ENCODE data around the gene ATXN2.
A peak's percentile ranks its signal among the peaks of the same experiment; 100 is the strongest.

The ATXN2 gene

DNA sequence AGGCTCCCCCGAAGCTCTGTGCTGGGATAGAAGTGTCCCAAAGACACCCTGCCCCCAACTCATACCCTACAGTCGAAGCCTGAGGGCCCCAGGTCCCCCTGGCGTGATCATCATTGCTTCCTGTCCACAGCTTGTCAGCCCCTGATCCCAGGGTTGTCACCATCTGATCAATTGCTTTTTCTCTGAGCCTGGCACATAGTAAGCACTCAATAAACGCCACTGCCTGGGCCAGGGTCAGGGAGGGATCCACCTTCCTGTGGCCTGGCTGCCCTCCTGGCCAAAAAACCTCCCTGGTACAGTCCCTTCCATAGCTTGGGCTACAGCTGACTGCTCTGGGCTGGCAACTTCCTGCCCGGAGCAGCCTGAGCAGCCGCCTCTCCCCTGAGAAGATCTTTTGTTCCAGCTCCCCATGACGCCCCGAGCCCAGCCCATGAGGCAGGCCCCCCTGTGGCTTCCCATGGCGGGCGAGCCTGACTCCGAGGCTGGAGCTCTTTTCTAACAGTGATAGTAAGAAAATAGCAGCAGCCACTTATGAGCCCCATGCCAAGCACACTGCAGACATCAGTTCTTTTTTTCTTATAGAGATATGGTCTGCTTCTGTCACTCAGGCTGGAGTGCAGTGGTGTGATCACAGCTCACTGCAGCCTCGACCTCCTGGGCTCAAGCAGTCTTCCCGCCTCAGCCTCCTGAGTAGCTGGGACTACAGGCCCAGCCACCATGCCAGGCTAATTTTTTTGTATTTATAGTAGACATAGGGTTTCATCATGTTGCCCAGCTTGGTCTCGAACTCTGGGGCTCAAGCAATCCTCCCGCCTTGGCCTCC, 186.9 kb downstream of the ATXN2 start:
- Mint-ChIP-seq H3K36me3 (ENCODE audit: insufficient read depth) (peaks cover 45% of the 10 kb centered on the region), H3K4me3 (peak overlapping the region; percentile 42 to 78), H3K4me1 (ENCODE audit: low read depth in 2 of 2) (peaks cover 72 to 75% of the 10 kb centered on the region in 2 donors), H3K9me3 (no peaks in the 10 kb centered on the region), H3K27me3 (no peaks in the 10 kb centered on the region), H3K27ac (peak overlapping the region; percentile 88 to 96)
- DNase-seq: no peak
- ATAC-seq (replicated peaks): peak; percentile 30

DNA sequence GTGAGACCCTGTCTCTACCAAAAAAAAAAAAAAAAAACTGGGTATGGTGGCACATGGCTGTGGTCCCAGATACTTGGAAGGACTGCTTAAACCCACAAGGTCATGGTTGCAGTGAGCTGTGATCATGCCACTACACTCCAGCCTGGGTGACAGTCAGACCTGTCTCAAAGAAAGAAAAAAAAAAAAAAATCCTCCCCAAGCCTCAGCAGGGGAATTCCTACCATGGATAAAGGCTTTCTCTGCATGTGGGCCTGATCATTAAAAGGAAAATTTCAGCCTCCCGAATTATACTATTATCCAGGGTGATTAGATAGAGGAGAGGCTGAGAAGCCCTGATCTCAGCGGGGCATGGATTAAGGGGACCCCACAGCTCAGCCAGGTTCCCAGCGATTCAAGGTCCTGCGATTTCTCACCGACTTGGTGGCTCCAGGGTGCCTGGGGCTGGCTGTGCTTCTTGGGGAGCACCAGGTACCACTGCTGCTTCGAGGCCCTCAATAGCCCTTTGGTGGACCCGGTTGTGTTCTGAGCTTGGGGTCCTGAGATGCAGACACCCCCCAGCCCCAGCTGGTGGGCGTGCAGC, 187.8 kb downstream of the ATXN2 start:
- peaks cover 46% of the 10 kb centered on the region for H3K36me3 Mint-ChIP-seq (ENCODE audit: insufficient read depth)

DNA sequence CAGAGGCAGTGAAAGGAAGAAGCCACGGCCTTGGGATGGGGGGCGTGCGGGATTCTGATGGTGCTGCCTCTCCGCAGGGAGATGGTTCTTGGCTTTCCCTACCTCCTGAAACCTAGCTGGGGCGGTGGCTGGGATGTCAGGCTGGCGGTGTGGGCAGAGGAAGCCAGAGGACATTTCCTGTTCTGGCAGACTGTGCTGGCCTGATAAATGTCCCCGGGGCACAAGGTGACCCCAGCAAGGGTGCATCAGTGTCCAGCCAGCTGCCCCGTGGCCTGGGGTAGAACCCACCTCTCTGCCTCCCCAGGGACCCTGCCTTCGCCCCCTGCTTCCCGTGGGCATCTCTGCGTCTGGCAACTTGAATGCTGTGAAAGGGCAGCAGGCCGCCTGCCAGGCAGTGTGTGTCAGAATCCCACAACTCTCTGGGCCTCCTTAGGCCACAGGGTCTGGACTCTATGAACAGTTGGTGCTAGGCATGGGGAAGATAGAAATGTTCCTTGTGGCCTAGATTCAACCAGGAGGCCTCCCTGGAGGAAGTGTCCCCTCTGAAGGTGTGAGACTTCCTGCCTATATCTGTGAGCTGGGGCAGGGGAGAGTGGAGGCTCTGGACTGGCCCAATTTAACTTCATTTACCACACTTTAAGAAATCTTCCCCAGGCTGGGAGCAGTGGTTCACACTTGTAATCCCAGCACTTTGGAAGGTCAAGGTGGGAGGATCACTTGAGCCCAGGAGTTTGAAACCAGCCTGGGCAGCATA, 188.5 kb downstream of the ATXN2 start:
- peak overlapping the region; percentile 88 to 96 for H3K27ac Mint-ChIP-seq
- no peaks in the 10 kb centered on the region for H3K9me3 Mint-ChIP-seq
- peaks cover 69 to 75% of the 10 kb centered on the region in 2 donors for H3K4me1 Mint-ChIP-seq (ENCODE audit: low read depth in 2 of 2)
- no peaks in the 10 kb centered on the region for H3K27me3 Mint-ChIP-seq
- peaks cover 42% of the 10 kb centered on the region for H3K36me3 Mint-ChIP-seq (ENCODE audit: insufficient read depth)
- no peak for DNase-seq
- H3K4me3 Mint-ChIP-seq: peak overlapping the region; percentile 87 to 92
- ATAC-seq (replicated peaks): peak; percentile 6

More for the DNA sequence above, 187.8 kb downstream of the ATXN2 start:
- H3K4me3 Mint-ChIP-seq: peak overlapping the region; percentile 87 to 92
- H3K27ac Mint-ChIP-seq: peak overlapping the region; percentile 88 to 96
- H3K4me1 Mint-ChIP-seq (ENCODE audit: low read depth in 2 of 2): peaks cover 72 to 75% of the 10 kb centered on the region in 2 donors
- no peaks in the 10 kb centered on the region for H3K9me3 Mint-ChIP-seq
- no peak for DNase-seq
- H3K27me3 Mint-ChIP-seq: no peaks in the 10 kb centered on the region
- peak; percentile 44 for ATAC-seq (replicated peaks)

DNA sequence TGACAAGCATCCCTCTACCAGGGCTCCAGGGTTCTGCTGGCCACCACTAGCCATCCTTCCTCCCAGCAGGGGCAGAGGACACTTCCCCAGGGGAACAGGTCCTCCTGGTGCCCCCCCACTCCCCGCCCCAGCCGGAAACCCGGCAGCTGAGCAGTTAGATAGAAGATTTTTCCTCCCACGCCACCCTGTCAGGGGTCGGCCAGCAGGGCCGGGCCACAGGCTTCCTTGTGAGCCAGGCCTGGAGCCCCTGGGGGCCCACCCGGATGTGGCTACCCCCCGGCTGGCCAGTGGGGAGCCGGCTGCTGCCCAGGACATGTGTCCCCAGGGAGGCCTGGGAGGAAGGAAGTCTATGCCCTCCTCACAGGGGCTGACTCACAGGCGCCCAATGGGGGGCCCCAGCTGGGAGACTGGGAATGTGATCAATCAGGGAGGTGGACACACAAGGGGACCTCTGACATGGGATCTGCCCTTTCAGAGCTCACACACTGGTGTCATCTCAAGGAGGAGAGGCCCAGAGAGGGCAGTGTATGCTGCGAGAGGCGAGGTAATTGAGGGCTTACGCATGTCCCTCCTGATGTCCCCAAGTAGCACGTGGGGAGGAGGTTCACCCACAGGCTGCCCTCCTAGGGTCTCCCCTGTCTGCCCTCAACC, 189.2 kb downstream of the ATXN2 start:
- Mint-ChIP-seq H3K36me3 (ENCODE audit: insufficient read depth) (peaks cover 38% of the 10 kb centered on the region), H3K27ac (peak overlapping the region; percentile 88 to 96), H3K9me3 (no peaks in the 10 kb centered on the region), H3K27me3 (no peaks in the 10 kb centered on the region), H3K4me3 (peak overlapping the region; percentile 87 to 92), H3K4me1 (ENCODE audit: low read depth in 2 of 2) (peaks cover 65 to 75% of the 10 kb centered on the region in 2 donors)
- DNase-seq (no peak), ATAC-seq (replicated peaks) (no peak)

DNA sequence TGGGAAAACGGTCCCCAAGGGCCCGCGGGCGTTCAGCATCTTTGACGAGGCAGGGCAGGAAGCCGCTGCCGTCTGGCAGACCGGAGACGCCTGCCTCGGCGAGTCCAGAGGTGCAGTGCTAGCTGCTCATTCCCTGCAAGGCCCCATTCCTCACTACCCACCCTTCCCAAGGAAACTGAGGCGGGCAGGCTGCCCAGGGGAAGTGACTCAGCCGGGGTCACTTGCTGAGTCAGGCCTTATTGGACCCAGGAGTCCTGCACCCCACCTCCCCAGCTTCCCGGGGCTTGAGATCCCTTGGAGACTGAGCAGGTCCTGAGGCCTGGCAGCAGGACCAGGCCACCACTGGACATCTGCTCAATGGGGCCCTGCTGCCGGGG, 189.7 kb downstream of the ATXN2 start:
- Mint-ChIP-seq H3K4me1 (ENCODE audit: low read depth in 2 of 2) (peaks cover 66 to 75% of the 10 kb centered on the region in 2 donors), H3K36me3 (ENCODE audit: insufficient read depth) (peaks cover 41% of the 10 kb centered on the region), H3K4me3 (peak overlapping the region; percentile 87 to 92), H3K9me3 (no peaks in the 10 kb centered on the region), H3K27me3 (no peaks in the 10 kb centered on the region), H3K27ac (peak overlapping the region; percentile 88 to 96)
- ATAC-seq (replicated peaks) (no peak), DNase-seq (no peak)

DNA sequence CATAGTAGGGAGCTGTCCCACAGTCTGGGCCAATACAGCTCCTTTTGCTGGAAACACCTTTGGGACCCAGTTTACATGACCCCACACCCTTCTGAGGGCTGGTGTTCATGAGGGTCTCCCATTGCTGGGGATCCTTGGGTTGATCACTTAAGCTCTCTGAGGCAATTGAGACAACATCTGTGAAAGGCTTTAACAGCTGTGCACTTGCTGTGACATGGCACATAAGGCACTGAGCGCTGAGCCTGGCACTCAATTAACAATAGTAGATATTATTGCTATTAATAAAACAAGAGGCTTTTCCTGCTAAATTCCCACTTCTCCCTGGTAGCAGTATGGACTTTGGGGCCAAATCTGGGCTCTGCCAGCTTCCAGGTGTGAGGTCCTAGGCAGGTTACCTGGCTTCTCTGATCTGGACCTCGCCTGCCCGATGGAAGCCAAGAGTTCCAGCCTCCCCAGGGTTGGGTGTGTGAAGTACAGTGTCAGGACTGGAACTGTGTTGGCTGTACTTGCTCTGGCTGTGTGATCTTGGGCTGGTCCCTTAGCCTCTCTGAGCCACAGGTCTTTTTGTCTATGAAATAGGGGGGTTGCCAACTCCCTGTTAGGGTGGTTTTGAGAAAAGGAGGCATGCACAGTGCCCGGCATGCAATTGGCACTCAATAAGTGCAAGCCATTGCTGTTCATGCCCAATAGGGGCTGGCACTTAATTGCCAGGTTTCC, 190.3 kb downstream of the ATXN2 start:
- ATAC-seq (replicated peaks): no peak
- Mint-ChIP-seq H3K27me3 (no peaks in the 10 kb centered on the region), H3K36me3 (ENCODE audit: insufficient read depth) (peaks cover 40% of the 10 kb centered on the region), H3K9me3 (no peaks in the 10 kb centered on the region), H3K4me1 (ENCODE audit: low read depth in 2 of 2) (peaks cover 71 to 78% of the 10 kb centered on the region in 2 donors), H3K4me3 (peak overlapping the region; percentile 87 to 92), H3K27ac (peak overlapping the region; percentile 88 to 96)
- DNase-seq: no peak

DNA sequence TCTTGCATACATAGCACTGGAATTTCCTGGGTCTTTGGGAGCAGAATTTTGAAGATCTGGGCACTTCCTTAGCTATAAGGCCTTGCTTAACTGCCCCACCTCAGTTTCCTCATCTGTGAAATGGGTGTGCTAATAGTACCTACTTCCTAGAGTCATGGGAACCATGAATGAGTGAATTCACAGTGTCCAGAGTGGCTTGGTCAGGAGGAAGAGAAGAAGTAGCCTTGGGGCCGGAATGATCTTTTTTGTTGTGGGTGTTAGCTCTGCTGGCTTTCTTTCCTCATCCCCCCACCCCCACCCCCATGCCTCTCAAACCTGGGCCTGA, 191.0 kb downstream of the ATXN2 start:
- peaks cover 37% of the 10 kb centered on the region for H3K36me3 Mint-ChIP-seq (ENCODE audit: insufficient read depth)
- no peaks in the 10 kb centered on the region for H3K9me3 Mint-ChIP-seq
- peak overlapping the region; percentile 87 to 92 for H3K4me3 Mint-ChIP-seq
- DNase-seq (no peak), ATAC-seq (replicated peaks) (no peak)
- H3K4me1 Mint-ChIP-seq (ENCODE audit: low read depth in 2 of 2): peaks cover 71 to 78% of the 10 kb centered on the region in 2 donors
- H3K27ac Mint-ChIP-seq: peak overlapping the region; percentile 88 to 96
- H3K27me3 Mint-ChIP-seq: no peaks in the 10 kb centered on the region

DNA sequence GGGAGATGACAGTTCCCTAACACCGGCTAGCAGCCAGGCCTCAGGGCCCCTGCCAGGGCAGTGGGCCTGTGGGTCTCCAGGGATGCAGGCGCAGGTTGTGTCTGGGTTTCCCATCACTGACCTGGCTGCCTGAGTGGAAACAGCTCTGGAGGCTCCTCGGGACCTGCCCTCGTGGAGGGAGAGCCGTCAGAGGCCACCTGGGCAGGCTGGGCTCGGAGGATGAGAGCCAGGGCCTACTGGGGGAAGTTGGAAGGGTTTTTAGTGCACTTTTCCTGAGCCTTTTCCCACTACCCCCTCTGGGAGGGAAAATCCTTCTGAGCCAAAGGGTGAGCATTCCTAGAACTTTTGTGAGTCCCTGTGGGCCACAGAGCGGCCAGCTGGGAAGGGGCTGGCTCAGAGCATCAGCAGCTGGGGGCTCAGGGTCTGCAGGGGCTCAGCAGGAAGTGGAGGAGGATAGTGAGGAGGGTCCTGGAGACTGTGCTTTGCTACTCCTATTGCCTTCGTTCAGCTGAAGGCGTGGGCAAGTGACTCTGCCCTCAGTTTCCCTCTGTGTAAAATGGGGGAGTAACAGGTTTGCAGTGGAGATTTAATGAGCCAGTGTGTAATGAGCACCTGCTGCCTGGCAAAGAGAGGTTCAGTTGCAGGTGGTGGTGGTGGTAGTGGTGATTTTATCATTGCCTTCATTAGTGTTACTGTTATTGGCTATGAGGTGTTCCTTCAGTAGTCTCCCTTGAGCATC, 191.6 kb downstream of the ATXN2 start:
- H3K4me1 Mint-ChIP-seq (ENCODE audit: low read depth in 2 of 2): peaks cover 68 to 77% of the 10 kb centered on the region in 2 donors
- H3K36me3 Mint-ChIP-seq (ENCODE audit: insufficient read depth): peaks cover 42% of the 10 kb centered on the region
- ATAC-seq (replicated peaks) (no peak), DNase-seq (no peak)
- H3K27ac Mint-ChIP-seq: peak overlapping the region; percentile 88 to 96
- no peaks in the 10 kb centered on the region for H3K27me3 Mint-ChIP-seq
- peak overlapping the region; percentile 87 to 92 for H3K4me3 Mint-ChIP-seq
- no peaks in the 10 kb centered on the region for H3K9me3 Mint-ChIP-seq

DNA sequence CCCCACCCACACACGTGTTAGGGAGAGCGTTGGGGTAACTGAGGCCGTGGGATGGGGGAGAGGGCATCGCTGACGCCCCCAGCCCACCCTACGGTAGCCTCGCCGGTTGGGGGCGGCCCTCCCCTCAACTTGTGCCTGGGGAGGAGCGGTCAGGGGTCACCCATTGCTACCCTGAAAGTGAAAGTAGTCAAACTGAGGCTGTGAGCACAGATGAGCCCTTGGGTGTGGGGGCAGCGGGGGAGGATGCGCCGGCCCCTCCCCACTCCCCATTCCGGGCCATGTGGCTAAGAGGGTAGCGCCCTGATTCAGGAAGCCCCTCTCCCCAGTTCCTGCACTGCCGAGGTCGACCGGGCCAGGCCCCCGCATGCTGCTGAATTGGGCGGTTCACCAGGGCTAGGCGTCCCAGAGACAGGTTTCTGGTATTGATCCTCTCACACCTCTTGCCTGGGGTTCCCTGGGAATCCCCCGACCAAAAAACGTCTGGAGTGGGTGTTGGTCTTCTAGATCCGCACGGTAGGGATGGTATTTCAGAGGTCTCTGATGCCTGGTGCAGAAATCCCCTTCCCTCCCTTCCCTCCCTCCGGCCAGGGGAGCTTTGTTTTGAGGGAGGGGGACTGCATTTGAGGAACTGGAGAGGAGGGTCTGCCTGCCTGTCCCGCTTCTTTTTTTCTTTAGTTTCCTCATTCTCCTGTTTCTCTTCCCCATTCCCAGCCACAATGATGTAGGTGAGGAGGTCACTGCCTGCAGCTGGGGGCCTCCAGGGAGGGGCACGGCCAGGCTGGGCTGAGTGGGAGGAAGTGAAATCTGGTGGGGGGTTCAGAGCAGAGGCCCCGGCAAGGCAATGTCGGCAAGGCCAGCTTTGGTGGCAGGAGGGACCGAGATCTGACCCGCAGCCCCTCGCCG, 192.4 kb downstream of the ATXN2 start:
- DNase-seq (peak in 2 of 3 experiments; percentile 32 to 41), ATAC-seq (replicated peaks) (peak; percentile 3)
- H3K4me3 Mint-ChIP-seq: peak overlapping the region; percentile 87 to 92
- H3K9me3 Mint-ChIP-seq: no peaks in the 10 kb centered on the region
- no peaks in the 10 kb centered on the region for H3K27me3 Mint-ChIP-seq
- peaks cover 60 to 69% of the 10 kb centered on the region in 2 donors for H3K4me1 Mint-ChIP-seq (ENCODE audit: low read depth in 2 of 2)
- H3K27ac Mint-ChIP-seq: peak overlapping the region; percentile 88 to 96
- peaks cover 40% of the 10 kb centered on the region for H3K36me3 Mint-ChIP-seq (ENCODE audit: insufficient read depth)

DNA sequence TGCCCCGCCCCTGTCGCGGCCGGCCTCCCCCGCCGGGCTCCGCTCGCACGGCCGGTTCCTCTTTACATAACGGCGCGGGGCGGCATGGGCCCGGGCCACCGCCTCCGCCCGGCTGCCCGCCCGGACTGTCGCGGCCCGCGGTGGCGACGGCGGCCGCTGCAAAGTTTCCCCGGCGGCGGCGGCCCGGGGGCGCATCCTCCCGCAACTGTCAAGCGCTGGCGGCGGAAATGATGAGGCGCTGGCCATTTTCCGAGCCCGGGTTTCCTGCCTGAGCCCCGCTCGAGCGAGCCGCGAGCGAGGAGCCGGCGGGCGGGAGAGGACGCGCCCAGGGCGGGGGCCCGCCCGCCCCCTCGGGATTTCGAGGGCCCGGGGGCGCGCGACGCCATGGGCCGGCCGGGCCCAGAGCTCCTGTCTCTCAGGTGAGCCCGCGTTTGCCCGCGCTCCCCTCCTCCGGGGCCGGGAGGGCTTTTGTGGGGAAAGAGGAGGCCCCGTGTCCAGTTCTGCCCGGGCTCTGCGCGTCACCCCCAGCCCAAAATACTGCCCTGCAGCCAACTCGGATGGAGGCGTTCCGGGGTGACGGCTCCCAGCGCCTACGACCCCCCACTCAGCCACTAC, 193.1 kb downstream of the ATXN2 start, which contains the start of gene SH2B3:
TSS of gene SH2B3 (plus strand) at position 65 of the 615 bp plus-strand sequence. CDS start 12,223 bp downstream, outside the sequence.
- peak; percentile 48 for ATAC-seq (replicated peaks)
- peaks cover 44% of the 10 kb centered on the region for H3K36me3 Mint-ChIP-seq (ENCODE audit: insufficient read depth)
- H3K4me1 Mint-ChIP-seq (ENCODE audit: low read depth in 2 of 2): peaks cover 57 to 63% of the 10 kb centered on the region in 2 donors
- H3K27me3 Mint-ChIP-seq: no peaks in the 10 kb centered on the region
- peak within 1 kb of the TSS; percentile 87 to 94 for H3K4me3 Mint-ChIP-seq
- peak in 1 of 3 experiments; percentile 76 for DNase-seq
- peak within 1 kb of the TSS; percentile 88 to 96 for H3K27ac Mint-ChIP-seq
- no peaks in the 10 kb centered on the region for H3K9me3 Mint-ChIP-seq

Measured in effector memory CD8-positive, alpha-beta T cell (primary cell).